HCT116 (cell line): ENCODE data around the gene NARF.

Experiments
- JUND ChIP-seq: IDR thresholded peaks from 2 replicates; pipeline ENCODE4 v1.6.1; 2012
- POLR2AphosphoS5 ChIP-seq: IDR thresholded peaks from 2 replicates; pipeline ENCODE4 v1.6.1; 2011; ENCODE audit warnings: mild to moderate bottlenecking, low read depth, low read length, moderate library complexity
- ZBTB33 ChIP-seq: IDR thresholded peaks from 2 replicates; pipeline ENCODE4 v1.6.1; 2011; ENCODE audit warnings: mild to moderate bottlenecking, low read length, moderate library complexity; ENCODE audit not compliant: insufficient replicate concordance; ENCODE audit errors: extremely low read depth
- TF ChIP-seq, protein P1 (sequence below), 3 experiments: fragments of 200-600 bp in 1 of 3; sonication (generic) in 1 of 3; IDR thresholded peaks in 2 of 3; conservative IDR thresholded peaks in 1 of 3; 2 replicates each; pipeline ENCODE4 v1.5.1; 2012 to 2017; ENCODE audit warnings: low read depth in 2 of 3, low read length in 2 of 3, antibody characterized with exemption in 1 of 3, borderline replicate concordance in 1 of 3, control low read depth in 1 of 3, mild to moderate bottlenecking in 1 of 3, mixed read lengths in 1 of 3, mixed run types in 1 of 3, moderate library complexity in 1 of 3; ENCODE audit not compliant: insufficient read depth in 1 of 3

DNA sequence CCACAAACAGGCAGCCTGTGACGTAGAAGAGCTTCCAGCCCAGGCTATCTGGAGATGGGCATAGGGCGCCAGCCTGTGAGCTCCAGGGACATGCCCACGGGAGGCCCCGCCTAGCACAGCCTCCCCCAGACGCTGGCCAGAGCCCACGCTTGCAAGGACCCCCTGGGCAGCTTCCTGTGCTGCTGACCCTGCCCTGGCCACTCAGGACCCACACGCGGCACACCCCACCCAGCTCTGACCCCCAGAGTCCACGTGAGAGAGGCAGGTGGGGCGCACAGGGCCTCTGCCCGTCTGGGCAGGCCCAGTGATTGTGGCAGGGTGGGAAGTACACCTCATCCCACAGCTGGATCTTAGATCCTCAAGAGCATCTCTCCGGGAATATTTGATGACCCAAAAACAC, 11.9 kb upstream of the NARF start:
- no peak for TF ChIP-seq ZBTB33
- TF ChIP-seq, protein P1, sequence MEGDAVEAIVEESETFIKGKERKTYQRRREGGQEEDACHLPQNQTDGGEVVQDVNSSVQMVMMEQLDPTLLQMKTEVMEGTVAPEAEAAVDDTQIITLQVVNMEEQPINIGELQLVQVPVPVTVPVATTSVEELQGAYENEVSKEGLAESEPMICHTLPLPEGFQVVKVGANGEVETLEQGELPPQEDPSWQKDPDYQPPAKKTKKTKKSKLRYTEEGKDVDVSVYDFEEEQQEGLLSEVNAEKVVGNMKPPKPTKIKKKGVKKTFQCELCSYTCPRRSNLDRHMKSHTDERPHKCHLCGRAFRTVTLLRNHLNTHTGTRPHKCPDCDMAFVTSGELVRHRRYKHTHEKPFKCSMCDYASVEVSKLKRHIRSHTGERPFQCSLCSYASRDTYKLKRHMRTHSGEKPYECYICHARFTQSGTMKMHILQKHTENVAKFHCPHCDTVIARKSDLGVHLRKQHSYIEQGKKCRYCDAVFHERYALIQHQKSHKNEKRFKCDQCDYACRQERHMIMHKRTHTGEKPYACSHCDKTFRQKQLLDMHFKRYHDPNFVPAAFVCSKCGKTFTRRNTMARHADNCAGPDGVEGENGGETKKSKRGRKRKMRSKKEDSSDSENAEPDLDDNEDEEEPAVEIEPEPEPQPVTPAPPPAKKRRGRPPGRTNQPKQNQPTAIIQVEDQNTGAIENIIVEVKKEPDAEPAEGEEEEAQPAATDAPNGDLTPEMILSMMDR (IDR thresholded peaks at IDR 0.05 in 2 of 3, conservative IDR thresholded peaks at IDR 0.05 in 1 of 3; ENCODE audit: borderline replicate concordance in 1 of 3, insufficient read depth in 1 of 3, low read depth in 2 of 3, low read length in 2 of 3), result no peak
- TF ChIP-seq POLR2AphosphoS5, result no peak; the same call in 1 of the 2 replicates
- no peak for TF ChIP-seq JUND
